HAP-1 (cell line): ENCODE data around the gene ABCD1.
"Not testable (repeated sequence)": the region's sequence is repeated elsewhere in the genome, so short reads cannot be mapped to it uniquely, and the experiment has no call there.

Experiments used
- DNase-seq, 2 experiments: peaks; one replicate each; pipeline ENCODE4 v3.0.0-alpha.2; 2016 to 2020; ENCODE audit warnings: low spot score in 2 of 2
- H3K27me3 ChIP-seq: fragments of 250-450 bp; sonication (Bioruptor Pico); 2 replicates; pipeline ENCODE4 v1.5.1; 2020; ENCODE audit warnings: low read depth, mild to moderate bottlenecking, moderate library complexity
- H3K36me3 ChIP-seq: fragments of 250-450 bp; sonication (Bioruptor Pico); replicated peaks from 2 replicates; pipeline ENCODE4 v1.5.1; 2020; ENCODE audit warnings: mild to moderate bottlenecking
- H3K4me1 ChIP-seq: fragments of 250-450 bp; sonication (Bioruptor Pico); 2 replicates; pipeline ENCODE4 v1.5.1; 2020; ENCODE audit warnings: mild to moderate bottlenecking
- H3K4me3 ChIP-seq: fragments of 250-450 bp; sonication (Bioruptor Pico); 2 replicates; pipeline ENCODE4 v1.5.1; 2020; ENCODE audit warnings: mild to moderate bottlenecking, moderate library complexity
- H3K9me3 ChIP-seq: fragments of 250-450 bp; sonication (Bioruptor Pico); 2 replicates; pipeline ENCODE4 v1.5.1; 2020; ENCODE audit warnings: mild to moderate bottlenecking, moderate library complexity
- in situ Hi-C: fragments of 300-500 bp; cut with MboI; formaldehyde crosslinking; loops from 3 replicates; pipeline ENCODE4 v1.14.3; 2020; ENCODE audit warnings: low sequenced_read_pairs, inconsistent platforms, mixed read lengths

ABCD1 gene

DNA sequence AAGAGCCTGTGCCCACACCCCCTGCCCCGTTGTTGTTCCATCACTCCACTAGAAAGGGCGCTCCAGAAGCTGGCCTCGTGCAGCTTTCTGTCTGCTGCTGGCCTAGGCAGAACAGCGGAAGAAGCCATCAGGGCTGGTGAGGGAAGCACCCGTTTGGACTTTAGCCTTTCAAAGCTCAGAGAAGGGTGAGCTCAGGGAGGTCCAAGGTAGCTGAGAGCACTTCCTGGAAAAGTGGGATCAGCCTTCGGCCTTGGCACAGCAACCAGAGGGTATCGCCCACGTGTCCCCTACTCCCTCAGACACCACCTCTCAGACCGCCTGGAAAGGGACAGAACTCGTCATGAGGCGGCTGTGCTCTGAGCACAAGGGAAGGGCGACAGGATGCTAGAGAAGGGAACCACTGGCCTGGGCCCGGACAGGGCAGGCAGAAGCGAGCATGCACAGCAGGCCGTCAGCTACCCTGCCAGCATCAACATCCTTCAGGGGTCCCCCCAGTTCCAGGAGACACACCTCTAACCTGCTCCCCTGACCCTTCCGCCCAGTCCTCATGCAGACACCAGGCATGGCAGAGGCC lies 25.4 kb upstream of the ABCD1 start:
- H3K27me3 ChIP-seq, H3K9me3 ChIP-seq, H3K4me1 ChIP-seq, DNase-seq, in situ Hi-C loops, H3K4me3 ChIP-seq: not testable (repeated sequence)
- peaks cover 46% of the 10 kb centered on the region for H3K36me3 ChIP-seq

DNA sequence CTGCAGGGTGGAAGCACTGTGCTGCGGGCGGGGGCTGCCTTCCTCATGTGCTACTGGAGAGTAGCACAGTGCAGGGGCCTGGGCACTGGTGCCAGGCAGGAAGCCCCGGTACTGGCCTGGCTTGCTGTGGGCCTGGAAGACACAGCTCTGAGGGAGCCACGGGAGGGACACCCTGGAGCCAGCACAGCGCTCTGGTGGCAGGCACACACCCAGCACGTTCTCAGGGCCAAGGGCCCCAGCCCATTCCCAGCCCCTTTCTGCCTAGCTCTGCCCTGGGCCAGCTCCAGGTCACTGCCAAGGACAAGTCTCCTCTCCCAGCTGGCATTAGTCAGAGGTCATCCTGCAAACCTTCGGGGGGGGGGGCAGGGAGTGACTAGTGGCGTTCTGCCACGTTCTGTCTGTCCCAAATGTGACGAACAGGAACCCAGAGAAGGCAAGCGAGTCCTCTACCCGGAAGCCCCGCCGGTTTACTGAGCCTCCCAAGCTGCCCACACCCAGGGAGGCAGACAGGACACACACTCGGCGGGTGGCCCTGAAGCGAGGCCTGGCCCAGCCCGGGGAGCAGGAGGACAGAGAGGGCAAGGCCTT lies 24.8 kb upstream of the ABCD1 start:
- DNase-seq, H3K9me3 ChIP-seq, in situ Hi-C loops, H3K27me3 ChIP-seq, H3K4me1 ChIP-seq, H3K4me3 ChIP-seq: not testable (repeated sequence)
- peaks cover 50% of the 10 kb centered on the region for H3K36me3 ChIP-seq

DNA sequence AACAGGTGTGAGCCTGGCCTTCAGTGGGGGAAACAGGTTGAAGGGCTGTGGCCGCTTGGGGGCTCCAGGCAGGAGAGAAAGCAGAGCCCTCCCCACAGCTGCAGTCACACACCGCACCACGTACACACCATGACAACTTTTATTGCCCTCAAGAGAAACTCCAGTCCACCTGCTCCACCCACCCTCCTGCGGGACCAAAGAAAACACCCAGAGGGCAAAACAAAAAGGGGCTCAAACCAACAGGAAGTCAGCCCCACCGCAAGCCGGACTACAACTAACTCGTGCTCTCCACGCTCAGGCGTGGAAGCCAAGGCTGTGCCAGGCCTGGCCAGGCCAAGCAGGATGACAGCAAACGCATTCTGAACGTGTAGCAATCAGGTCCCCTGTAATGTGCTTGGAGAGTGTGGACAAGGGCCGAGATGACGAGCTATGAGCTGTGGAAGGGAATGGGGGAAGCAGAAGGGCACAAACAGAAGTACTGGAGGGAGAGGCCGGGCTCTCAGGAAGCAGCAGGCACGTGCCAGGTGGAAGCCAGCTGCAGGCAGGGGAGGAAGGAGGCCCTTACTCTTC lies 24.2 kb upstream of the ABCD1 start:
- no peaks in the 10 kb centered on the region for H3K9me3 ChIP-seq
- DNase-seq = no peak
- in situ Hi-C loops = no loop called here

DNA sequence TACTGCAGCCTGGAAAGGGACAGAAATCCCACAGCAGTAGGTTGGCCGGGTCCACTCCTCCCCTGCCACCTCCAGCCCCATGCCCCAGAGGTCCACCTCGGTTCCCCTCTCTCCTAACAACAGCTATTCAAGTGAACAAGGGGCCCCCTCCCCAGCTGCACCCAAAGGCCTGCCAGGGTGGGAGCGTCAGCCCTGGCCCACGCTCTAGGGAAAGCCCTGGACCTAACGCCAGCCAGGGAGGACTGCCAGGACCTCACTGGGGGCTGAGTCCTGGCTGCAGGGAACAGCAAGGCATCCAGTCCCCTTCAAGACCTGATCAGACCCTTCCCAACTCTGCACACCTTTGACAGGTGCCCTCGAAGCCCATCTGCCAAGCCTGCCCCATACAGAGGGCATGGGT lies 23.7 kb upstream of the ABCD1 start:
- in situ Hi-C loops = no loop called here

More for the DNA sequence above, 24.2 kb upstream of the ABCD1 start:
- Histone ChIP-seq H3K27me3 (no peaks in the 10 kb centered on the region), H3K36me3 (peaks cover 51% of the 10 kb centered on the region), H3K4me1 (no peaks in the 10 kb centered on the region), H3K4me3 (no peak overlapping the region)

DNA sequence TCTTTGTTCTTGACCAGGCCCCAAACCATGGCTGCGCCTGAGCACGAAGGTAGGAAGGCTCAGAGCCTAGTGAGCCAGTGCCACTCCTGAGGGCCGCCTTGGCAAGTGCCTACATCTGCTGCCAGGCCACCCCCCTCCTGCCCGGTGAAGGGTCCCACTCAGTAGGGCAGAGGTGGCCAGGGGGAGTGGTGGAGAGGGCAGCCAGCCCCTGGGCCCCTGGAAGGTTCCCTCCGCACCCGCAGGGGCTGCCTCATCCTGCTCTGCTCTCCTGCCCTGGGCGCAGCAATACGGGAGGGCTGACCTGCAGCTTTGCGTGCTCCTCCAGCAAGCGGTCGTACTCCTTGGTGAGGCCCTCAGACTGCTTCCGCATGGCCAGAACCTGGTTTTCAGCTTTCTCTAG lies 22.9 kb upstream of the ABCD1 start:
- no peaks in the 10 kb centered on the region for H3K9me3 ChIP-seq
- H3K4me3 ChIP-seq = no peak overlapping the region
- no peak for DNase-seq
- no peaks in the 10 kb centered on the region for H3K4me1 ChIP-seq
- in situ Hi-C loops = no loop called here
- no peaks in the 10 kb centered on the region for H3K27me3 ChIP-seq
- H3K36me3 ChIP-seq = peaks cover 44% of the 10 kb centered on the region

More for the DNA sequence above, 23.7 kb upstream of the ABCD1 start:
- H3K4me1 ChIP-seq = no peaks in the 10 kb centered on the region
- no peak overlapping the region for H3K4me3 ChIP-seq
- DNase-seq = no peak
- no peaks in the 10 kb centered on the region for H3K9me3 ChIP-seq
- peaks cover 48% of the 10 kb centered on the region for H3K36me3 ChIP-seq
- H3K27me3 ChIP-seq = no peaks in the 10 kb centered on the region

DNA sequence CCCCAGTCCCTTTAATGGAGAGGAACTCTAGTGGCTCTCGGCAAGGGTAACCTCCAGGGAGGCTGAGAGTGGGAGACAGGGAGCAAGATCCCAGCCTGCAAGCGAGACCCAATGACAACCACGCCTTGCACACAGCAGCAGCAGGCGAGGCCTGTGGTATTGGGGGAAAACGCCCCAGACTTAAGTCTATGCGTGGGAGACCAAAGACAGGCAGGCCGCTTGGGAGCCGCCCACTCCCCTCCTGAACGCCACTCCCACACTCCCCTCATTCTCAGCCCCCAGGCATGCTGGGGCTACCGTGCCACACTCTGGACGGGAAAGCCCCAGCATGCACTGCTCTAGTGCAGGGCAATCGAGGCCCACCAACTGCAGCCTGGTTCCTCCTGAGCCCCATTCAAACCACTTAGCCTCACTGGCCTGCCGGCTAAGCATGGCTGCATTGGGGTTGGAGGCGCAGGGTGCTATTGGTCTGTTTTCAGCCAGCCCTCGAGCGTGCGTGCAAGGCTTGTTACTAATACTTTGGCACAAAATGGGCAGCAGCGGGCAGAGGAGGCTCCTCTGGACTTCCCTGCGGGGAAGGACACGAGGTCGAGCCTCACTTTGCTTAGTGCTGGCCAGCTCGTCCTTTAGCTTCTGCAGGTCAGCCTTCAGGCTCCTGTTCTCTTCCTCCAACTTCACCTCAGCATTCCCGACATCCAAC lies 22.2 kb upstream of the ABCD1 start:
- in situ Hi-C loops = no loop called here
- H3K9me3 ChIP-seq = no peaks in the 10 kb centered on the region
- H3K27me3 ChIP-seq = no peaks in the 10 kb centered on the region
- H3K4me3 ChIP-seq = no peak overlapping the region
- H3K4me1 ChIP-seq = no peaks in the 10 kb centered on the region
- H3K36me3 ChIP-seq = peaks cover 48% of the 10 kb centered on the region
- no peak for DNase-seq

DNA sequence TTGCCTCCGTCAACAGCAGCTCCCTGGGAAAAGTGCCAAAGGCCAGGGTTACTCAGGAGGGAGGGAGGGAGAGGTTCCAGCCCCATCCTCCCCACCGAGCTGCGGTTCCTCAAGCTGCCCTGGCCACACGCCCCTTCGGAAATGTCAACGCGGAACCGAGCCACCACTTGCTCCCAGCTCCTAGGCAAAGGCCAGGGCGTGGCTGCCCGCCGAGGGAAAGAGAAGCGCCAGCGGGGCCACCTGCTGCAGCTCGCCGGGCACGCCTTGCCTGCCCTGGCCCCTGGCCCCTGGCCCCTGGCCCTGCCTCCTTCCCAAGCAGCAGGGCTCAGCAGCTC lies 21.7 kb upstream of the ABCD1 start:
- in situ Hi-C loops = no loop called here
- no peak overlapping the region for H3K4me3 ChIP-seq
- no peaks in the 10 kb centered on the region for H3K4me1 ChIP-seq
- H3K9me3 ChIP-seq = no peaks in the 10 kb centered on the region
- H3K36me3 ChIP-seq = peaks cover 53% of the 10 kb centered on the region
- DNase-seq = no peak
- no peaks in the 10 kb centered on the region for H3K27me3 ChIP-seq

DNA sequence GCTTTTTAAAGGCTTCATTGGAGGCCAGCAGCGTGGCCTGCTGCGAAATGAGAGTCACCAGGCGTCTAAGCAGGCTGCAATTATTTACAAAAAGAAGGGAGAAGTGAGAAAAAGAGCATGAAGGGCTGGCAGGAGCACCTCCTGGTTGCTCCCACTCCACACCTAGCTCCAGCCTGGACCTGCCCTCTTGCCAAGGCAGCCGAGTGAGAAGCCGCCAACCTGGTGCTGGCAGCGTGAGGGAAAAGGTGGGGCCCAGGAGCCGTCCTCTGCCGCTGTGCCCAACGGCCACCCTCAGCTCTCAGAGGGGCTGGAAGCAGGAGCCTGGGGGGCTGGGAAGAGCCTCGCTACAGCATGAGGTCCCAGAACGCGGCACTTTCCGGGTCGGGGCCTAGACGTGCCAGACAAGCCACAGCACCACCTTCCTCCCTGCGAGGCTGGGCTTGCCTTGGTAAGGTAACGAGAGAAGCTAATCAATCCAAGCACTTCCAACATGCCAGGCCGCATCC lies 20.6 kb upstream of the ABCD1 start:
- H3K36me3 ChIP-seq = peaks cover 62% of the 10 kb centered on the region
- H3K9me3 ChIP-seq = no peaks in the 10 kb centered on the region
- no peaks in the 10 kb centered on the region for H3K27me3 ChIP-seq
- in situ Hi-C loops = no loop called here
- no peaks in the 10 kb centered on the region for H3K4me1 ChIP-seq
- H3K4me3 ChIP-seq = no peak overlapping the region
- no peak for DNase-seq

DNA sequence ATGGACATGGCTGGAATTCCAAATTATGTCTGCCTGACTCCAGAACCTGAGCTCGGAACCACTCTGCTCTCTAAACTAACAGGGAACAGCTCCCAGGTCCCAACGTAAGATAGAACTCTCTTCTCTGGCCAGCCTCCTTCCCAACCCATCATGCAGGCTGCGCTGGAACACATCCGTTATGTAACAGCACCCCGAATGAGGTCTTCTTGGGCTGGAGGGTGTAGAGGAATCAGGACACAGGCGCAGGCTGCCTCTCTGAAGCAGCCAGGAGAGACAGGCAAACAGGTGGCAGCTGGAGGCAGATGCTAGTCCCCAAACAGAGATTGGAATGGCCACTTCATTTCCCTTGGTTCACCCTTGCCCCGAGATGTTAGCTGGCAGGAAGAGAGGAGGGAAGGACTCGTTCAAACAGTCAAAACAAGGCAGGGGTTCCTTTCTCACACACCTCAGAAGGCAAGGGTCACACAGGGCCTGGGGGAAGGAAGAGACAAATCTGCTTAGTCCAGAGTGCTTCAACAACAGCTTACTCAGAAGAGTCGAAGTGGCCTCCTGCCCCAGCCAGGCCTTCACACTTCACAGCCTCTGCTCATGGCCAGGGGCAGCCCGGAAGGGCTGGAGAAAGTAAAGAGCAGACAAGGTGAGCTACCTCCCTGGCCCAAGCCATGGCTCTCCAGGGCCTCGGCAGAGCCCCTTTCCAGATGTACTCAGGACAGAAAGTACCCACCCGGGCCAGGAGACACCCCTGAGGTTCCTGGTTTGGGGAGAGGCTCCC lies 19.8 kb upstream of the ABCD1 start:
- H3K4me1 ChIP-seq, H3K9me3 ChIP-seq, H3K27me3 ChIP-seq, in situ Hi-C loops, H3K4me3 ChIP-seq, DNase-seq: not testable (repeated sequence)
- H3K36me3 ChIP-seq = peaks cover 63% of the 10 kb centered on the region

DNA sequence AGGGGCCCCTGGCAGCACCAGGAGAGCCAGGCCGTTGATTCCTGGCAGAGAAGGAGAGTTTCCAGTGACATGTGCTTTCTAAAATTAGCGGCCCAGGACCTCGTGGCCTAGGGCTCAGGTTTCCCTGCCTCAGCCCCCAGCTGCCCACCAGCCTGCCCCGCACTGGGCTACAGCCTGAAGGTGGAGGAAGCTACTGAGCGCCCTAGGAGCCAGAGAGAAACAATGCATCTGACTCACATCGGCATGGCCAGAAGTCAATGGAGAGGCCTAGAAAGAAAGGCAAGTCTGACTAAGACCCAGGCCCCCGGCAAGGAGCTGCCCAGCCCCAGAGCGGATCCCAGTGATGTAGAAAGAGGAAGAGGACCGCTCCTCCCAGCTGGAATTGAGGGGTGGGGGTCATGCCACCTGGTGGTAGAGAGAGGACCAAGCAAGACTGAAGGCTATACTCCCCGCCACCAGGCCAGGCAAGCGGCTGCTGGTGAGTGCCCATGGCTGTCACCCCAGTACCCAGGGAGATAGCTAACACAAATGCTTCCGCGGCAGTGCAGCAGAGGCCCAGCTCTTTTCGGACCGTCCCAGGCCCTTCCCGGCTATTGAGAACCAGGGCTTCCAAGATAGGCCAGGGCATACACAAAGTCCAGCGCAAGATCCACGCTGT lies 19.1 kb upstream of the ABCD1 start:
- H3K4me3 ChIP-seq, H3K9me3 ChIP-seq, H3K4me1 ChIP-seq, DNase-seq, in situ Hi-C loops, H3K27me3 ChIP-seq: not testable (repeated sequence)
- H3K36me3 ChIP-seq = peaks cover 61% of the 10 kb centered on the region

DNA sequence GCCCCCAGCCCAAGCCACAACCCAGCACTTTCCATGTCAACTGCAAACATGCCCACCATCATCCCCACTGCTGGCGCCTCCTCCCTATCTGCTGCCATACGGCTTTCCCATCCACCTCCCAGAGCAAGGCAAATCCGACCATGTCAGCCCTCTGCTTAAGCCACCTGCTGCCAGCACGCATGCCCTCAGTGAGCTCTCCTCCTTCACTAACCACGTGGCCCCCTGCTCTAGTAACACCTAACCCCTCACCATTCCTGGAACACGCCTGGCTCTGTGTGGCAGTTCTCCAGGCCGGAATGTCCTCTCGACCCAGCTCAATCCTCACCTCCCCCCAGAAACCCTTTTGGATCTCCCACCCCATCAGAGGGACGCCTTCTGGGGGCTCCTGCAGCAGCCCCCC lies 17.9 kb upstream of the ABCD1 start:
- in situ Hi-C loops = no loop called here
- no peaks in the 10 kb centered on the region for H3K27me3 ChIP-seq
- H3K4me1 ChIP-seq = no peaks in the 10 kb centered on the region
- DNase-seq = no peak
- peaks cover 51% of the 10 kb centered on the region for H3K36me3 ChIP-seq
- no peaks in the 10 kb centered on the region for H3K9me3 ChIP-seq
- H3K4me3 ChIP-seq = no peak overlapping the region

DNA sequence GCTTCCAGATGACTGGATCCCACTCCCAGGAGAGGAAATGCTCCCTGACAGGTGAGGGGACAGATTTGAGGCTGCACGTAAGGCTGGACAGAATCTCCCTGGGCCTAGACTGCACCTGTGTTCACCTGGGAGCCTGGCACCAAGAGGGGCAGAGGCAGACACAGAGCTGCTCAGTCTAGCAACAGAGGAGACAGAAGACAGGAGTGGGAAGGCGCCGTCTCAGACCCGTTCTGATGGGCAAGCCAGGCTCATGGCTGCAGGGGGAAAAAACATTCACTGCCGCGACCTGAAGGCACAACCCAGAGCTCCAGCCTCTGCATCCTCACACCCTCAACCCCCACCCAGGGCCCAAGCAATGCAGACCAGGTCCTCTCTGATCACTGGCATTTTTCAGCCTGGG lies 17.2 kb upstream of the ABCD1 start:
- H3K4me1 ChIP-seq = no peaks in the 10 kb centered on the region
- in situ Hi-C loops = no loop called here
- H3K27me3 ChIP-seq = no peaks in the 10 kb centered on the region
- peaks cover 48% of the 10 kb centered on the region for H3K36me3 ChIP-seq
- no peak for DNase-seq
- no peaks in the 10 kb centered on the region for H3K9me3 ChIP-seq
- H3K4me3 ChIP-seq = no peak overlapping the region

DNA sequence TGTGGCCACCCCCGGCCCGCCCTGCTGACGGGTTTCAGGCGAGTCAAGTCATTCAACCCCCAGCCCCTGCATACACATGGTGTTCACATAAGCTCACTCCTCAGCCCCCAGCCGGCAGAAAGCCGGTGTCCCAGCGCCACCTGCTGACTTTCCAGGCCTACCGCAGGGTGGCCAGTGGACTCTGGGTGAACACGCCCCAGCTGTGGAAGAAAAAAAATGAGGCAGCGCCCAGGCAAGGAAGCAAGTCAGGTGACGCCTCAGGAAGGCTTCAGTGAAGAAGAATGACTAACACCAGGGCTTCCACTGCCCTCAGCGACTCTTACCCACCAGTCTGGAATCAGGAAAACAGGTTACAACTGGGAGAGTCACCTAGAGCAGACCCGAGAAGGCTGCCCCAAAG lies 16.2 kb upstream of the ABCD1 start:
- H3K36me3 ChIP-seq = peaks cover 50% of the 10 kb centered on the region
- in situ Hi-C loops = no loop called here
- peak; percentile 49 to 88 for DNase-seq
- no peaks in the 10 kb centered on the region for H3K9me3 ChIP-seq
- no peaks in the 10 kb centered on the region for H3K27me3 ChIP-seq
- H3K4me3 ChIP-seq = no peak overlapping the region
- H3K4me1 ChIP-seq = no peaks in the 10 kb centered on the region
